K562 (cell line): Measurements from ENCODE around the gene KLHL22. TPM values are rescaled to one million over a fixed set of nuclear protein-coding genes. Genes with fewer than 3 reads are reported as not detected.

Experiments used
- BCLAF1 ChIP-seq, 2 experiments: fragments of 450-650 bp in 1 of 2; IDR thresholded peaks; 2 replicates each; pipeline ENCODE4 v1.6.1; 2011 to 2017; ENCODE audit warnings: low read depth in 2 of 2, antibody characterized with exemption in 1 of 2, borderline replicate concordance in 1 of 2, low read length in 1 of 2, mild to moderate bottlenecking in 1 of 2, mixed read lengths in 1 of 2; ENCODE audit not compliant: control insufficient read depth in 1 of 2
- DPF2 ChIP-seq: fragments of 450-650 bp; IDR thresholded peaks from 2 replicates; pipeline ENCODE4 v1.6.1; 2016
- EZH2 ChIP-seq: IDR thresholded peaks from 2 replicates; pipeline ENCODE4 v1.6.1; 2012; ENCODE audit warnings: low read depth, mild to moderate bottlenecking, inconsistent platforms, low read length, borderline replicate concordance
- ID3 ChIP-seq, 2 experiments: fragments of 250-450 bp in 1 of 2; fragments of 450-650 bp in 1 of 2; sonication (Bioruptor Pico) in 1 of 2; IDR thresholded peaks; 2 replicates each; pipeline versions ENCODE4 v1.6.1 to v1.8.0; 2016 to 2021; ENCODE audit warnings: mild to moderate bottlenecking in 2 of 2, moderate library complexity in 2 of 2, missing compliant biosample characterization in 1 of 2, missing genetic modification characterization in 1 of 2
- LARP7 ChIP-seq: fragments of 450-650 bp; IDR thresholded peaks from 2 replicates; pipeline ENCODE4 v1.6.1; 2016
- MAX ChIP-seq: sonication (generic); formaldehyde crosslinking; IDR thresholded peaks from 2 replicates; pipeline ENCODE4 v1.9.0; 2022; ENCODE audit warnings: mild to moderate bottlenecking, missing genetic modification reagents
- PBX2 ChIP-seq, 2 experiments: IDR thresholded peaks in 1 of 2; conservative IDR thresholded peaks in 1 of 2; 2 replicates each; pipeline ENCODE4 v1.6.1; 2016; ENCODE audit warnings: low read depth in 2 of 2, mild to moderate bottlenecking in 1 of 2, missing compliant biosample characterization in 1 of 2, missing genetic modification characterization in 1 of 2, moderate library complexity in 1 of 2
- PHTF2 ChIP-seq: fragments of 250-450 bp; sonication (Bioruptor Pico); IDR thresholded peaks from 2 replicates; pipeline ENCODE4 v1.5.0; 2021; ENCODE audit warnings: mild to moderate bottlenecking
- POLR2G ChIP-seq: fragments of 200-400 bp; formaldehyde crosslinking; IDR thresholded peaks from 2 replicates; pipeline ENCODE4 v1.6.1; 2017; ENCODE audit warnings: low read depth, mild to moderate bottlenecking, antibody characterized with exemption, low read length, moderate library complexity
- RFX1 ChIP-seq: fragments of 450-650 bp; IDR thresholded peaks from 2 replicates; pipeline ENCODE4 v1.6.1; 2016; ENCODE audit warnings: mild to moderate bottlenecking, moderate library complexity
- RUNX1 ChIP-seq: sonication (generic); IDR thresholded peaks from 2 replicates; pipeline ENCODE4 v1.6.1; 2016; ENCODE audit warnings: antibody characterized with exemption, low read depth
- TSC22D4 ChIP-seq: fragments of 450-650 bp; IDR thresholded peaks from 2 replicates; pipeline ENCODE4 v1.6.1; 2016; ENCODE audit warnings: missing genetic modification characterization, missing biosample characterization, control low read depth
- ZBTB43 ChIP-seq: sonication (generic); formaldehyde crosslinking; IDR thresholded peaks from 2 replicates; pipeline ENCODE4 v1.8.0; 2023; ENCODE audit warnings: mild to moderate bottlenecking, missing genetic modification reagents
- ZBTB9 ChIP-seq: fragments of 450-650 bp; formaldehyde crosslinking; IDR thresholded peaks from 2 replicates; pipeline ENCODE4 v1.4.0; 2020; ENCODE audit warnings: mild to moderate bottlenecking, moderate library complexity
- ZNF41 ChIP-seq: fragments of 250-450 bp; sonication (Bioruptor Pico); conservative IDR thresholded peaks from 2 replicates; pipeline ENCODE4 v1.4.0; 2020; ENCODE audit warnings: mild to moderate bottlenecking
- ZNF79 ChIP-seq: fragments of 250-450 bp; sonication (Bioruptor Pico); IDR thresholded peaks from 2 replicates; pipeline ENCODE4 v1.4.0; 2020; ENCODE audit warnings: low read depth, mild to moderate bottlenecking, moderate library complexity
- ZZZ3 ChIP-seq: fragments of 450-650 bp; IDR thresholded peaks from 2 replicates; pipeline ENCODE4 v1.6.1; 2016; ENCODE audit warnings: antibody characterized with exemption, mild to moderate bottlenecking, moderate library complexity
- polyA plus RNA-seq, 8 experiments: library from polyadenylated mRNA; depleted of rRNA in 4 of 8; stranded (reverse) in 5 of 8; unstranded in 3 of 8; fragments of >200 nt; fragmentation: Nextera tagmentation in 2 of 8; fragmentation: Illumina TruSeq in 1 of 8; extraction: Ambion mirVana in 2 of 8; extraction: Trizol in 1 of 8; gene quantifications; 2 replicates each; pipeline versions ENCODE4 v1.2.1 to v1.2.3, GENCODE V29; 2011 to 2014; ENCODE audit warnings: inconsistent platforms in 1 of 8, missing spikeins in 1 of 8
- total RNA-seq, 7 experiments: library from RNA; depleted of rRNA in 6 of 7; stranded (reverse); fragments of >200 nt in 6 of 7; fragmentation: Illumina TruSeq in 2 of 7; extraction: Trizol in 2 of 7; gene quantifications; 2 replicates each; pipeline versions ENCODE4 v1.2.1 to v1.2.3, GENCODE V29; 2011 to 2021; ENCODE audit warnings: low replicate concordance in 1 of 7

Gene KLHL22
- total and polyA plus RNA-seq, 9 of the 15 experiments (the other 6 are each of a cell fraction or from before 2014, with no cell fraction given): 1.3 to 25.6 (median 15.2) TPM

- TF ChIP-seq ID3 (CRISPR knock-in tag; IDR thresholded peaks at IDR 0.05): no peak
- TF ChIP-seq ID3 (tag; IDR thresholded peaks at IDR 0.05): peak; percentile 25; the same call in 1 of the 2 replicates
- no peak for TF ChIP-seq RUNX1
- TF ChIP-seq ZBTB43: no peak
- TF ChIP-seq ZZZ3: no peak
- TF ChIP-seq BCLAF1 (IDR thresholded peaks at IDR 0.05; ENCODE audit: borderline replicate concordance in 1 of 2, control insufficient read depth in 1 of 2, low read depth in 2 of 2, low read length in 1 of 2): no peak
- TF ChIP-seq EZH2: no peak
- peak; percentile 94 for TF ChIP-seq MAX (CRISPR knock-in tag)
- peak; percentile 91 for TF ChIP-seq ZBTB9 (CRISPR knock-in tag)
- no peak for TF ChIP-seq LARP7
- TF ChIP-seq PHTF2 (CRISPR knock-in tag): no peak
- no peak for TF ChIP-seq ZNF79
- no peak for TF ChIP-seq ZNF41
- TF ChIP-seq RFX1: no peak
- no peak for TF ChIP-seq PBX2 (CRISPR knock-in tag; IDR thresholded peaks at IDR 0.05; ENCODE audit: low read depth)
- no peak for TF ChIP-seq PBX2 (tag; conservative IDR thresholded peaks at IDR 0.05; ENCODE audit: low read depth)
- no peak for TF ChIP-seq TSC22D4 (tag)
- TF ChIP-seq POLR2G: peak; percentile 54
- peak; percentile 69; the same call in 1 of the 2 replicates for TF ChIP-seq DPF2
These were observed 66.1 kb downstream of the KLHL22 start (continued) for GRCh38 chr22:20429254-20430100.
